ENCODE data around the gene HOXD8.

GRCh38 chr2:176106581-176107539 is 22.6 kb upstream of the HOXD8 start, which contains the start of gene HOXD11:
- TF ChIP-seq CTCF (IDR thresholded peaks at IDR 0.05; ENCODE audit: insufficient read depth, low read length, poor library complexity, severe bottlenecking) (no peak), EZH2phosphoT487 (conservative IDR thresholded peaks at IDR 0.05; ENCODE audit: low read length) (no peak)
